ENCODE data around the gene CHRNA4.

Gene CHRNA4

GRCh38 chr20:63377951-63378381 lies 16.8 kb upstream of the CHRNA4 start:
- H4K8ac ChIP-seq (ENCODE audit: low read depth, low read length): no peak overlapping the region
- no peak for DNase-seq (ENCODE audit: low spot score)
- peak overlapping the region; percentile 20 for H2BK15ac ChIP-seq (ENCODE audit: low read length)
- H2BK12ac ChIP-seq (ENCODE audit: low read length): no peak overlapping the region
- H3K9me3 ChIP-seq (replicated peaks in 1 of 2; ENCODE audit: control insufficient read depth in 2 of 2, insufficient read depth in 1 of 2, low read depth in 1 of 2, low read length in 2 of 2): no peaks in the 10 kb centered on the region
- no peaks in the 10 kb centered on the region for H3K36me3 ChIP-seq (replicated peaks in 1 of 2; ENCODE audit: control insufficient read depth in 2 of 2, insufficient read depth in 2 of 2, low read length in 2 of 2)
- H2BK120ac ChIP-seq (ENCODE audit: low read depth, low read length): no peak overlapping the region
- WGBS, 2 donors (ENCODE audit: extremely low coverage in 2 of 2, insufficient read length in 2 of 2, insufficient replicate concordance in 1 of 2): no CpG with 5 or more reads among the region's 15 CpGs
- no peak overlapping the region for H4K91ac ChIP-seq (ENCODE audit: low read depth, low read length, poor library complexity)
- peaks cover 19 to 57% of the 10 kb centered on the region in 2 donors for H3K4me1 ChIP-seq (ENCODE audit: control insufficient read depth in 2 of 2, insufficient read depth in 1 of 2, low read depth in 1 of 2, low read length in 2 of 2)
- peak overlapping the region; percentile 81 for H2AFZ ChIP-seq (ENCODE audit: low read length)
- no peak overlapping the region for H3K4ac ChIP-seq (ENCODE audit: low read length)
- H2BK5ac ChIP-seq (ENCODE audit: low read length): no peak overlapping the region
- H3K23ac ChIP-seq (ENCODE audit: low read depth, low read length, poor library complexity): no peak overlapping the region
- H3K18ac ChIP-seq (ENCODE audit: low read length): peak overlapping the region; percentile 85
- H3K4me2 ChIP-seq (ENCODE audit: insufficient read depth, low read length, poor library complexity, severe bottlenecking): peak overlapping the region; percentile 47
- peaks cover 2% of the 10 kb centered on the region for H3K79me1 ChIP-seq (ENCODE audit: low read depth, low read length)
- H3K27me3 ChIP-seq (ENCODE audit: control insufficient read depth in 3 of 3, insufficient read depth in 3 of 3, low read depth in 1 of 3, low read length in 3 of 3): peaks cover 0 to 4% (median 0%) of the 10 kb centered on the region in 3 experiments
- H2AK5ac ChIP-seq (ENCODE audit: low read depth, low read length): peak overlapping the region; percentile 15
- H3K14ac ChIP-seq (ENCODE audit: low read length): no peak overlapping the region
- H3K27ac ChIP-seq (replicated peaks; ENCODE audit: low read length): no peak overlapping the region
- H3K4me3 ChIP-seq (ENCODE audit: low read length in 2 of 2): peak overlapping the region in 1 of 2 donors; percentile 37
- H3K9ac ChIP-seq (ENCODE audit: low read depth, low read length, poor library complexity): peak overlapping the region; percentile 25

DNA sequence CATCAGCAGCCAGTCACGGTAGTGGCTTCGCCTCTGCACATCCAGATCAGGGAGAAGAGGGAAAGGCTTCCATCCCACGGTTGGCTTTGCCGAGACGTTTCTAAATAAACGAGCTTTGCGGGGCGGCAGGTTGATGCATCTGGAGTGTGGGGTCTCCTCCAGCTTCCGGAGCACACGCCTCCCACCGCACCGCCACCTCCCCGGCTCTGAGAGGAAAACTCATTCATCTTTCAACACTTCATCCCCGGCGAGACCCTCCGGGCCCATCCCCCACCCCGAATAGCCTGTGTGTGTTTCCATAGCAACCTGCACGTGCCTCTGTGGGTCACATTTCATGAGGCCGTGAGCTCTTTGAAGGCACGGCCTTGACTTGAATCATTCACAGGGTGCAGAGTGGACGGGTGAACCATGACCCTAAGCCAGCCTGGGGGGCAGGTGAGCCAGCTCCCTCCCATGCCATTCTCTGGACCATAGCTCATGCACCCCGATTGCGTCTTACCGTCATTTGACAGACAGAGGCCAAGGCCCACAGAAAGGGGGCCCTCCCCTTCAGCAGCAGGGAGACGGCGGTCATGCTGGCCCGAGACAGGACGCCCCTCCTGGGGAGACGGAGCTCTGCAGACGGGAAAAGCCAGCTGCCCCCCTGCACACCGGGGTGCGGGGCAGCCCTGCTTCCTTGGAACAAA lies 16.2 kb upstream of the CHRNA4 start:
- DNase-seq (ENCODE audit: low spot score): peak; percentile 83
- Histone ChIP-seq H3K79me1 (ENCODE audit: low read depth, low read length) (peaks cover 2% of the 10 kb centered on the region), H3K27ac (replicated peaks; ENCODE audit: low read length) (peak overlapping the region; percentile 34), H4K91ac (ENCODE audit: low read depth, low read length, poor library complexity) (no peak overlapping the region), H3K27me3 (ENCODE audit: control insufficient read depth in 3 of 3, insufficient read depth in 3 of 3, low read depth in 1 of 3, low read length in 3 of 3) (peaks cover 0 to 4% (median 0%) of the 10 kb centered on the region in 3 experiments), H2AK5ac (ENCODE audit: low read depth, low read length) (peak overlapping the region; percentile 99), H3K4me3 (ENCODE audit: low read length in 2 of 2) (peak overlapping the region in 1 of 2 donors; percentile 37), H2BK15ac (ENCODE audit: low read length) (peak overlapping the region; percentile 20), H3K9ac (ENCODE audit: low read depth, low read length, poor library complexity) (peak overlapping the region; percentile 25), H2AFZ (ENCODE audit: low read length) (peak overlapping the region; percentile 81), H3K18ac (ENCODE audit: low read length) (peak overlapping the region; percentile 97), H2BK5ac (ENCODE audit: low read length) (peak overlapping the region; percentile 63), H3K14ac (ENCODE audit: low read length) (no peak overlapping the region), H2BK120ac (ENCODE audit: low read depth, low read length) (no peak overlapping the region), H2BK12ac (ENCODE audit: low read length) (no peak overlapping the region), H3K23ac (ENCODE audit: low read depth, low read length, poor library complexity) (peak overlapping the region; percentile 92), H3K36me3 (replicated peaks in 1 of 2; ENCODE audit: control insufficient read depth in 2 of 2, insufficient read depth in 2 of 2, low read length in 2 of 2) (no peaks in the 10 kb centered on the region), H3K4ac (ENCODE audit: low read length) (no peak overlapping the region), H4K8ac (ENCODE audit: low read depth, low read length) (no peak overlapping the region), H3K4me1 (ENCODE audit: control insufficient read depth in 2 of 2, insufficient read depth in 1 of 2, low read depth in 1 of 2, low read length in 2 of 2) (peaks cover 19 to 60% of the 10 kb centered on the region in 2 donors), H3K9me3 (replicated peaks in 1 of 2; ENCODE audit: control insufficient read depth in 2 of 2, insufficient read depth in 1 of 2, low read depth in 1 of 2, low read length in 2 of 2) (no peaks in the 10 kb centered on the region), H3K4me2 (ENCODE audit: insufficient read depth, low read length, poor library complexity, severe bottlenecking) (peak overlapping the region; percentile 47)
- no CpG with 5 or more reads among the region's 32 CpGs for WGBS, 2 donors (ENCODE audit: extremely low coverage in 2 of 2, insufficient read length in 2 of 2, insufficient replicate concordance in 1 of 2)

DNA sequence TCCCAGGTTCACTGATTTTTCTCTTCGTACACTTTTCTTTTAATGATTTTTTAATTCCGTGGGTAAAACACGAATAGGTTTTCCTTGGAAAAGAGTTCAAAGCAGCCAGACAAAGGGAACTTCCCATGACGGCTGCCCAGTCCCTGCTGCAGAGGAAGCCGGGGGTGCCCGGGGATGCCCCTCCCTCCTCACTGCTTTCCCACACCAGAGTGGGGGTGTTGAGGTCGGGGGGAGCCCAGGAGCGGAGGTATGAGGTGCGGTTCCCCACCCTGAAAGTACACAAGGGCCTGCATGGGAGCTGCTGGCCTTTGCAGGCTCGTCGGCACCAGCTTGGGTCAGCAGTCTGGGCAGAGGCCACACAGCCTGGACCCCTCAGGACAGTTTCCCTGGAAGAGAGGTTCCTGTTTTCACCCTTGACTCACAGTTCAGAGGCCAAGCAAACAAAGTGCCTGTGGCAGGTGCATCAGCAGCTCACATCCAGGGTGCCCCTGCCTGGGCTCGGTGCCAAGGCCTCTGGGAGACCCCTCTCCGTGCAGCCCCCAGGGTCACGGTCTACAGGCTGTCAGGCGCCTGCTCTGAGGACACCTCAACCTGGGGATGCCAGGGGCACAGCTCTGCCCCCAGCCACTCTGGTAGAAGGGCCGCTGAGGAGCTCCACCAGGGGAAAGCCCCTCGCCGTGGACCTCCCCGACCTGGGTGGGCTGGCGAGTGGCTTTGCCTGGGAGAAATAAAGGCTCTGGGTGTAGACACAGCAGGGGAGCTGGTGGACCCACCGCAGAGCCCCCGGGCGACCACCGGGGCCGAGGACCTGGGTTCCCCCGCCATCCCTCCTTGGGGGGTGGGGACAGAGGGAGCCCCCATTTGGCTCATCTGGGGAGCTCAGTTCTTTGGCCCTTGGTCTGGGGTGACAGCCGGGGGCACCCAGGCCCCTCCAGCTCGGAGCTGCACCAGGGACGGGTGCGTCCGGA lies 15.4 kb upstream of the CHRNA4 start:
- Histone ChIP-seq H3K27me3 (ENCODE audit: control insufficient read depth in 3 of 3, insufficient read depth in 3 of 3, low read depth in 1 of 3, low read length in 3 of 3) (peaks cover 0 to 9% (median 0%) of the 10 kb centered on the region in 3 experiments), H3K36me3 (replicated peaks in 1 of 2; ENCODE audit: control insufficient read depth in 2 of 2, insufficient read depth in 2 of 2, low read length in 2 of 2) (no peaks in the 10 kb centered on the region), H3K27ac (replicated peaks; ENCODE audit: low read length) (no peak overlapping the region), H3K4me2 (ENCODE audit: insufficient read depth, low read length, poor library complexity, severe bottlenecking) (peak overlapping the region; percentile 47), H2AFZ (ENCODE audit: low read length) (peak overlapping the region; percentile 81), H3K18ac (ENCODE audit: low read length) (peak overlapping the region; percentile 97), H3K4me3 (ENCODE audit: low read length in 2 of 2) (peak overlapping the region in 1 of 2 donors; percentile 37), H2BK12ac (ENCODE audit: low read length) (no peak overlapping the region), H4K91ac (ENCODE audit: low read depth, low read length, poor library complexity) (no peak overlapping the region), H3K23ac (ENCODE audit: low read depth, low read length, poor library complexity) (no peak overlapping the region), H2BK120ac (ENCODE audit: low read depth, low read length) (no peak overlapping the region), H3K9ac (ENCODE audit: low read depth, low read length, poor library complexity) (no peak overlapping the region), H2AK5ac (ENCODE audit: low read depth, low read length) (peak overlapping the region; percentile 99), H3K4me1 (ENCODE audit: control insufficient read depth in 2 of 2, insufficient read depth in 1 of 2, low read depth in 1 of 2, low read length in 2 of 2) (peaks cover 19 to 58% of the 10 kb centered on the region in 2 donors), H3K4ac (ENCODE audit: low read length) (no peak overlapping the region), H3K9me3 (replicated peaks in 1 of 2; ENCODE audit: control insufficient read depth in 2 of 2, insufficient read depth in 1 of 2, low read depth in 1 of 2, low read length in 2 of 2) (no peaks in the 10 kb centered on the region), H3K14ac (ENCODE audit: low read length) (peak overlapping the region; percentile 91), H2BK15ac (ENCODE audit: low read length) (peak overlapping the region; percentile 54), H3K79me1 (ENCODE audit: low read depth, low read length) (peaks cover 2% of the 10 kb centered on the region), H4K8ac (ENCODE audit: low read depth, low read length) (no peak overlapping the region), H2BK5ac (ENCODE audit: low read length) (peak overlapping the region; percentile 63)
- WGBS, 2 donors (ENCODE audit: extremely low coverage in 2 of 2, insufficient read length in 2 of 2, insufficient replicate concordance in 1 of 2): no CpG with 5 or more reads among the region's 31 CpGs
- DNase-seq (ENCODE audit: low spot score): no peak

DNA sequence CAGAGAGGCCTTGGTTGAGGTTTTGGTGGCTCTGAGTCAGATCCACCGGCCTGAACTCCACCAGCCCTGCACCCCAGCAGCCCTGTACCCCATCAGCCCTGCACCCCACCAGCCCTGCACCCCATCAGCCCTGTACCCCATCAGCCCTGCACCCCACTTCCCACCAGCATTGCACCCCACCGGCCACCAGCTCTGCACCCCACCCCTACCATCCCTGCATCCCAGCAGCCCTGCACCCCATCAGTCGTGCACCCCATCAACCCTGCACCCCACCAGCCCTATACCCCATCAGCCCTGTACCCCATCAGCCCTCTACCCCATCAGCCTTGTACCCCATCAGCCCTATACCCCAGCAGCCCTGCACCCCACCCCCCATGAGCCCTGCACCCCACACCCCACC lies 14.3 kb upstream of the CHRNA4 start:
- Histone ChIP-seq H3K9me3 (replicated peaks in 1 of 2; ENCODE audit: control insufficient read depth in 2 of 2, insufficient read depth in 1 of 2, low read depth in 1 of 2, low read length in 2 of 2) (no peaks in the 10 kb centered on the region), H2BK15ac (ENCODE audit: low read length) (no peak overlapping the region), H3K4me3 (ENCODE audit: low read length in 2 of 2) (no peak overlapping the region), H3K27me3 (ENCODE audit: control insufficient read depth in 3 of 3, insufficient read depth in 3 of 3, low read depth in 1 of 3, low read length in 3 of 3) (peaks cover 0 to 12% (median 0%) of the 10 kb centered on the region in 3 experiments), H3K36me3 (replicated peaks in 1 of 2; ENCODE audit: control insufficient read depth in 2 of 2, insufficient read depth in 2 of 2, low read length in 2 of 2) (no peaks in the 10 kb centered on the region), H4K8ac (ENCODE audit: low read depth, low read length) (no peak overlapping the region), H2AFZ (ENCODE audit: low read length) (no peak overlapping the region), H3K4ac (ENCODE audit: low read length) (no peak overlapping the region), H2BK5ac (ENCODE audit: low read length) (no peak overlapping the region), H3K18ac (ENCODE audit: low read length) (no peak overlapping the region), H2BK12ac (ENCODE audit: low read length) (no peak overlapping the region), H3K27ac (replicated peaks; ENCODE audit: low read length) (no peak overlapping the region), H3K14ac (ENCODE audit: low read length) (no peak overlapping the region), H3K79me1 (ENCODE audit: low read depth, low read length) (peaks cover 2% of the 10 kb centered on the region), H3K9ac (ENCODE audit: low read depth, low read length, poor library complexity) (no peak overlapping the region), H2AK5ac (ENCODE audit: low read depth, low read length) (no peak overlapping the region), H3K4me1 (ENCODE audit: control insufficient read depth in 2 of 2, insufficient read depth in 1 of 2, low read depth in 1 of 2, low read length in 2 of 2) (peaks cover 19 to 53% of the 10 kb centered on the region in 2 donors), H3K23ac (ENCODE audit: low read depth, low read length, poor library complexity) (no peak overlapping the region), H3K4me2 (ENCODE audit: insufficient read depth, low read length, poor library complexity, severe bottlenecking) (no peak overlapping the region), H4K91ac (ENCODE audit: low read depth, low read length, poor library complexity) (no peak overlapping the region), H2BK120ac (ENCODE audit: low read depth, low read length) (no peak overlapping the region)
- WGBS, 2 donors (ENCODE audit: extremely low coverage in 2 of 2, insufficient read length in 2 of 2, insufficient replicate concordance in 1 of 2): no CpG with 5 or more reads among the region's 3 CpGs
- DNase-seq (ENCODE audit: low spot score): no peak
